ENCODE results near the gene PPM1N. TPM values are rescaled to one million over a fixed set of nuclear protein-coding genes. Genes with fewer than 3 reads are reported as not detected.

The PPM1N gene
- total RNA-seq, 1 donor from 2014 or later = 0.82 TPM

DNA sequence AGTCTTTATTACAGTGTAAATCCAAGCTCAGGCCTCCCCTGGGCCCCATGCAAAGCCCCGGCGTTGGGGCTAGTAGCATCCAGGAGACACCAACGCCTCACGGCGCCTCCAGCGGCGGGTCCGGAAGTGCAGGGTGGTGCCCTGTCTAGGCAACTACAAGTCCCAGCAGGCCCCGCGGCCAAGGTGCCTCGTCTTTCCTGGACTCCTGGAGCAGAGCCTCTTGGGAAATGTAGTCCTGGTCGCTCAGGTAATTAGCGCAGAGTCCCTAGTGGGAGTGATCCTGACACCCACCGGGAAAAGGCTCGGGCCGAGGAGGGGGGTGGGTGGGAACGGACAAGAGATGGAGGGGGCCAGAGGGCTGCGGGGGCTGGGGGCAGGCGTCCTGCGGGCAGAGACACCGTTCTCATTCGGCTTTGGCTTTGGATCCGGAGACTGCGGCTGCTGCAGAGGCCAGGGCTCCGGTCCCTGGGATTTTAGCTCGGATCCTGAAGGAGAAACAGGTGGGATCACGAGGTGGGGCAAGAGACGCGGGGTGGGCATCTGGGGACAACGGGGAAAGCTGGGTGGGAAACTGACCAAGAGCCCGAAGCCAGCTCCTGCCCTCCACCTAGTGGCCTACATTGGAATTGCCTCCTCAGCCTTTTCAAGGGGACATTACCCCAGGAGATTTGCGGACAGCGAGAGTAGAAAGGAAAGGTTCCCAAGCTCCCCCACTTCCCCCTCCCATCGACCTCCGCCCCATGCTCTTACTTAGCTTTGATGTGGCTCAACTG, 12.8 kb upstream of the PPM1N start:
- peak; percentile 86 to 96 for DNase-seq (ENCODE audit: low spot score in 2 of 2)
- FAIRE-seq = no peak

DNA sequence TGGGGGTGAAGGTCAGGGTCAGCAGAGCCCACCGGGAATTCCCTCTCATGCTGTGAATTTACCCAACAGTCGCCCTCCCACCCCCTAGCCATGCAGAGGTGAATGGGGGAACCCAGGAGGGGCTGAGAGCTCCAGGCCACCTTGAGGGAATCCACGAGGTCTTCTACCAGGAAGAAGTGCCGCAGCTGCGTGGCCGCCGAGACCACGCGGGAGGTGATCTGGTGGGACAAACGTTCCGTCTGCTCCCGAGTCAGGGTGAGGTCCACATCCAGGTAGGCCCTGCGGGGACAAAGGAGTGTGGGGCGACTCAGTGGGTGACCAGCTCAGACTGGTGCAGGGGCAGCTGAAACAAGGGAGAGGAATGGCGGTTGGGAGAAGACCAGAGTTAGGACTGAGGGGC, 9.5 kb upstream of the PPM1N start:
- no peak for DNase-seq (ENCODE audit: low spot score in 2 of 2)
- FAIRE-seq = no peak

DNA sequence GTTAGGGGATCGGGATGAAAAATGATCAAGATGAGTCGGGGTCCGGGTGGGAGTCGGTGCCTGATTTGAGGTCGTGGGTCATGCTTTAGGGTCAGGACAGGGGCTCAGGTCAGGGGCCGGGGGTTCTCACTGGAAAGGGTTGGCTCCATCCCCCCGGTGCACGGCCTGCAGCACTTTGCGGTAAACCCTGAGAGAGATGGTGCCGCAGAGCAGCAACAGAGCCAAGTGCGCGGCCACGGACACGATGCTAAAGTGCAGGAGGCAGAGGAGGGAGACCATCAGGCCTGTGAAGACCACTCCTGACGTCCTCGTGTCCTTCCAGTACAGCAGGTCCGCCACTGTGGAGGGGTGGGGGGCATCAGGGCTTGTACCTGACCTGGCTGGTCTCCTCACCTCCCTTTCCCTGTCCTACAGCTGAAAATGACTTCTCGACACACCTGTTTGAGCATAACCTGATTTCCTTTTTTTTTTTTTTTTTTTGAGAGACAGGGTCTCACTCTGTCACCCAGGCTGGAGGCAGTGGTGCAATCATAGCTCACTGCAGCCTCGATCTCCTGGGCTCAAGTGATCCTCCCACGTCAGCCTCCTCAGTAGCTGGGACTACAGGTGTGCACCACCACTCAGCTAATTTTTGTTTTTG, 8.9 kb upstream of the PPM1N start:
- FAIRE-seq = no peak
- no peak for DNase-seq (ENCODE audit: low spot score in 2 of 2)

- DNase-seq (ENCODE audit: low spot score in 2 of 2) = no peak
- no peak for FAIRE-seq
Measured at GRCh38 chr19:45492137-45492626, 6.1 kb upstream of the PPM1N start.

DNA sequence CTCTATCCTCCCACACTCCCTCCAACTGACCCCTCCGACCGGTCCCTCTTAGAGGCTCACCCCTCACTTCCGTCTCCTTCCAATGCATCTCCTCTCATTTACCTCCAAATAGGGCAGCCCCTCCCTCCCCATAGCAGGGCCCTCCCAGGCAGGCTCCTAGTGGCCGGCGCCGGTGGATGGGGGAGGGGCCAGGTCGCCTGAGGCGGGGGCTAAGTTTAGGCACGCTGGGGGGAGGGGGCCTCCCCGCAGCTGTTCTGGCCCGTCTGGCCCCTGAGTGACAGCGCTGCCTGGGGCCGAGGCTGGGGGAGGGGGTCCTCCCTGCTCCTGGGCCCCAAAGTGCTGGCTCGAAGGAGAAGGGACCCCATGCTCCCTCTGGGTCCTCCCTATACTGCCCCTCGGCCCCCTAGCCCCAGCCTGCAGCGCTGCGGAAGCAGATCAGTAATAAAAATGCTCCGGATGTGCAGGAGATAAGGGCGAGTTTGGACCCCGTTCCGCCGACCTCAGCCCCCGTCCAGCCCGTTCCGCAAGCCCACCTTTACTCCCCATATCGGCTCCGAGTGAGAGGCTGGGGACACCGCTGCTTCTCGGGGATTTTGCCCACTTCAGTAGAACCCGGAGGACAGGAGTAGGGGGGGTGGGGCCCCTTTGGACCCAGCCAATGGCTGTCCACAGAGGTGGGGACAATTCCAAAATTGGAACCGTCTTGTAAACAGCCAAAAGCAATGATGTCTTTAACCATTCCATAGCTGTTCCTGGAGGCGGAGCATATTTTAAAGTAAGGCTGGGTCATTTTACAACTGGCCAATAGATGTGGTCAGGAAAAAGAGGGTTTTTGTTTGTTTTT, 5.4 kb upstream of the PPM1N start:
- DNase-seq (ENCODE audit: low spot score in 2 of 2) (peak in 1 of 2 donors; percentile 70), FAIRE-seq (no peak)

GRCh38 chr19:45494261-45494916, 3.9 kb upstream of the PPM1N start:
- DNase-seq (ENCODE audit: low spot score in 2 of 2) = no peak
- FAIRE-seq = no peak

DNA sequence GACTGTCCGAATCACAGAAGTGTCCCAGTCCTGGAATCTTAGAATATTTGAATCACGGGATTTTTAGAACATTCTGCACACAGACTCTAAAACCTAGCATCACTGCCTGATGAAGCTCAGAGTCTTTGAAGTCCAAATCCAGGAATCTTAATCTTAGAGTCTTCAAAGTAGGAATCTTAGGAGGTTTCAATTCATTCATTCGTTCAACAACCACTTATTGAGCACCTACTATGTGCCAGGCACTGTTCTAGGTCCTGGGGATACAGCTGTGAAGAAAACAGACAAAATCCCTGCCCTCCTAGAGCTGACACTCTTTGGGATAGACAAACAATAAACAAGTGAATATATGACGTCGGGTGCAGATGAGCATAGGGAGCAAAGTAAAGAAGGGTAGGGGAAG, 3.1 kb upstream of the PPM1N start:
- FAIRE-seq (no peak), DNase-seq (ENCODE audit: low spot score in 2 of 2) (no peak)

DNA sequence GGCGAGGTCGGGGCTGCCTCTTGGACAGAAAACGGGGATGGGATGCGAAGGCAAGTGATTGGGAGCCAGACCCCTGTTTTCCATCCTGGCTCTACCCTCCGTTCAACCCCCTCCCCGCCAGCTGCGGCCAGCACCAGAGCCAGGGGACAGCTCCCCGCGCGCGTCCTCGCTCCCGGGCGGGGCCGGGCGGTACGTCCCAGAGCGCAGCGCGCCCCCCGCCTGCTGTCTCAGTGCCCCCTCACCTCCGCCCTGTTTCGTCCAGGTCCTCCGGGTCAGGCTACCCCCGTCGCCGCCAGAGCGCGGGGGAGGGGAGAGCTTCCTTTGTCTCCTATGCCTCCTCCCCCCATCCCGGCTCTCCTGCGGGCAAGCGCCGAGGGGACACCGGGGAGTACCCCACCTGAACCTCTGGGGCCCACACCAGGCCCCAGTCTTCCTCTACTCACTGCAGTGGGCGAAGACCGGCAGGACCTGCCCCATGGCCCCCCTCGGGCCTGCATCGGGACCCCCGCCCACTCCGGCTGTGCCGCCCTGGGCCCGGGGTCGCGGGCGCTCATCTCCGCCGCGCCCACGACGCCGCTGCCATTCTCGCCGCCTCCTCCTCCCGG, 1.8 kb upstream of the PPM1N start:
- FAIRE-seq = no peak
- DNase-seq (ENCODE audit: low spot score in 2 of 2) = peak in 1 of 2 donors; percentile 55

GRCh38 chr19:45497791-45498190, 452 bp upstream of the PPM1N start:
- no peak for DNase-seq (ENCODE audit: low spot score in 2 of 2)
- FAIRE-seq = no peak

- FAIRE-seq = no peak
- peak in 1 of 2 donors; percentile 27 for DNase-seq (ENCODE audit: low spot score in 2 of 2)
Measured at GRCh38 chr19:45499196-45500180, 1.2 kb downstream of the PPM1N start.

- FAIRE-seq = no peak
- no peak for DNase-seq (ENCODE audit: low spot score in 2 of 2)
Measured at GRCh38 chr19:45500918-45501729, 2.9 kb downstream of the PPM1N start.

DNA sequence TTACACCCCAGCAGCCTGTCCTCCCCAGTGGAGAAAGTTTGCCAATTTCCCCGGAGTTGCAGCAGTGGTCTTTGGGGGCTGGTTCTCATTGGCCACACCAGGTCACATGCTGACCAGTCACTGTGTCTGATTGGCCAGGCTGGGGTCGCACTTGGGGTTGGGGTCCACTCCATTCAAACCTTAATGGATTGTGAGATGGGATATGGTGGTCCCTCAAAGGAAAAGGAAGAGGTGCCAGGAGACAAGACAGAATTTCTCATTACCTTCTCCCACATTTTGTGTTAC, 3.4 kb downstream of the PPM1N start:
- FAIRE-seq (no peak), DNase-seq (ENCODE audit: low spot score in 2 of 2) (no peak)

GRCh38 chr19:45502111-45502510, 3.9 kb downstream of the PPM1N start:
- FAIRE-seq = no peak

GRCh38 chr19:45503909-45504308, 5.7 kb downstream of the PPM1N start:
- FAIRE-seq (no peak), DNase-seq (ENCODE audit: low spot score in 2 of 2) (no peak)

More at GRCh38 chr19:45502111-45502510, 3.9 kb downstream of the PPM1N start:
- no peak for DNase-seq (ENCODE audit: low spot score in 2 of 2)

- DNase-seq (ENCODE audit: low spot score in 2 of 2) (no peak), FAIRE-seq (no peak)
Measured at GRCh38 chr19:45505151-45505995, 7.1 kb downstream of the PPM1N start.

DNA sequence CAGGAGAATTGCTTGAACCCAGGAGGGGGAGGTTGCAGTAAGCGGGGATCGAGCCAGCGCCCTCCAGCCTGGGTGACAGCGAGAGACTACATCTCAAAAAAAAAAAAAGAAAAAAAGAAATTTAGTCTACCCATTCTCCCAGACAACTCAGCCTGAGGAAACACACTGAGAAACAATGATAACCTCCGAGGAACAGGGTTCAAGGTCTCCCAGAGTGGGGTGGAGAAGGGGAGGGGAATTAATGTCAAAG, 7.7 kb downstream of the PPM1N start:
- DNase-seq (ENCODE audit: low spot score in 2 of 2) (no peak), FAIRE-seq (no peak)

GRCh38 chr19:45506246-45506988, 8.2 kb downstream of the PPM1N start:
- FAIRE-seq (no peak), DNase-seq (ENCODE audit: low spot score in 2 of 2) (peak; percentile 92 to 93)

All from frontal cortex (tissue), 4 donors.